Panc1 (cell line): ENCODE data around the gene ARGLU1.

Experiments
- POLR2AphosphoS5 ChIP-seq: IDR thresholded peaks from 2 replicates; pipeline ENCODE4 v1.6.1; 2012; ENCODE audit warnings: mild to moderate bottlenecking, low read depth, low read length, moderate library complexity
- TF ChIP-seq, protein P1 (sequence below): fragments of 450-650 bp; IDR thresholded peaks from 2 replicates; pipeline ENCODE4 v1.5.1; 2017; ENCODE audit warnings: mild to moderate bottlenecking

- TF ChIP-seq, protein P1, sequence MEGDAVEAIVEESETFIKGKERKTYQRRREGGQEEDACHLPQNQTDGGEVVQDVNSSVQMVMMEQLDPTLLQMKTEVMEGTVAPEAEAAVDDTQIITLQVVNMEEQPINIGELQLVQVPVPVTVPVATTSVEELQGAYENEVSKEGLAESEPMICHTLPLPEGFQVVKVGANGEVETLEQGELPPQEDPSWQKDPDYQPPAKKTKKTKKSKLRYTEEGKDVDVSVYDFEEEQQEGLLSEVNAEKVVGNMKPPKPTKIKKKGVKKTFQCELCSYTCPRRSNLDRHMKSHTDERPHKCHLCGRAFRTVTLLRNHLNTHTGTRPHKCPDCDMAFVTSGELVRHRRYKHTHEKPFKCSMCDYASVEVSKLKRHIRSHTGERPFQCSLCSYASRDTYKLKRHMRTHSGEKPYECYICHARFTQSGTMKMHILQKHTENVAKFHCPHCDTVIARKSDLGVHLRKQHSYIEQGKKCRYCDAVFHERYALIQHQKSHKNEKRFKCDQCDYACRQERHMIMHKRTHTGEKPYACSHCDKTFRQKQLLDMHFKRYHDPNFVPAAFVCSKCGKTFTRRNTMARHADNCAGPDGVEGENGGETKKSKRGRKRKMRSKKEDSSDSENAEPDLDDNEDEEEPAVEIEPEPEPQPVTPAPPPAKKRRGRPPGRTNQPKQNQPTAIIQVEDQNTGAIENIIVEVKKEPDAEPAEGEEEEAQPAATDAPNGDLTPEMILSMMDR = no peak
- TF ChIP-seq POLR2AphosphoS5 = no peak
Measured at GRCh38 chr13:106497079-106497478, 70.9 kb downstream of the ARGLU1 start.
